SK-N-SH (cell line): Measurements from ENCODE around the gene TBC1D3H. TPM values are rescaled to one million over a fixed set of nuclear protein-coding genes. Genes with fewer than 3 reads are reported as not detected.

Experiments used
- polyA plus RNA-seq, 3 experiments: library from polyadenylated mRNA; depleted of rRNA; stranded (reverse); fragments of >200 nt; gene quantifications; 2 replicates each; pipeline ENCODE4 v1.2.3, GENCODE V29; 2012
- small RNA-seq, 7 experiments: library from RNA; depleted of rRNA; stranded (forward); fragments of <200 nt; gene quantifications; one replicate each; pipeline ENCODE3, GENCODE V24; 2012

TBC1D3H gene
- polyA plus RNA-seq, 1 of the 3 experiments (the other 2 are of a cell fraction): not detected

Small RNA genes lying within 50 kb of the gene (small RNA-seq; reads per million reads assigned to genes)
- gene RNU6-1192P: 0 reads per million in 7 experiments

Other genes with a start within 250 kb of the TBC1D3H start
- 2.0 and 3.7 TPM in 2 replicates for gene TBC1D3B, start 211.8 kb downstream of the TBC1D3H start, polyA plus RNA-seq (2012; rRNA removed)
- not detected in 2 replicates for gene CCL3L1, start 191.7 kb downstream of the TBC1D3H start, polyA plus RNA-seq (2012; rRNA removed)
- gene CCL4L2, start 177.4 kb downstream of the TBC1D3H start, polyA plus RNA-seq (2012; rRNA removed): not detected in 2 replicates
- 0.05 TPM in 1 of 2 replicates, not detected in the other for gene TBC1D3I, start 123.9 kb downstream of the TBC1D3H start, polyA plus RNA-seq (2012; rRNA removed)
- not detected in 2 replicates for gene TBC1D3G, start 64.6 kb downstream of the TBC1D3H start, polyA plus RNA-seq (2012; rRNA removed)
- 59.9 and 68.5 TPM in 2 replicates for gene ZNHIT3, start 98.2 kb upstream of the TBC1D3H start, polyA plus RNA-seq (2012; rRNA removed)
- 61.6 and 72.4 TPM in 2 replicates for gene MYO19, start 146.4 kb upstream of the TBC1D3H start, polyA plus RNA-seq (2012; rRNA removed)
- gene PIGW, start 146.6 kb upstream of the TBC1D3H start, polyA plus RNA-seq (2012; rRNA removed): 10.1 and 11.2 TPM in 2 replicates
- 74.5 and 79.3 TPM in 2 replicates for gene GGNBP2, start 156.5 kb upstream of the TBC1D3H start, polyA plus RNA-seq (2012; rRNA removed)
- gene DHRS11, start 203.4 kb upstream of the TBC1D3H start, polyA plus RNA-seq (2012; rRNA removed): 31.6 and 38.5 TPM in 2 replicates
- 9.8 and 10.9 TPM in 2 replicates for gene MRM1, start 213.1 kb upstream of the TBC1D3H start, polyA plus RNA-seq (2012; rRNA removed)